ENCODE measurements around the gene DOK5. TPM values are rescaled to one million over a fixed set of nuclear protein-coding genes. Genes with fewer than 3 reads are reported as not detected.

Gene DOK5
- total and polyA plus RNA-seq, 12 donors, result 0.29 to 2.0 (median 1.2) TPM; not detected in 1

DNA sequence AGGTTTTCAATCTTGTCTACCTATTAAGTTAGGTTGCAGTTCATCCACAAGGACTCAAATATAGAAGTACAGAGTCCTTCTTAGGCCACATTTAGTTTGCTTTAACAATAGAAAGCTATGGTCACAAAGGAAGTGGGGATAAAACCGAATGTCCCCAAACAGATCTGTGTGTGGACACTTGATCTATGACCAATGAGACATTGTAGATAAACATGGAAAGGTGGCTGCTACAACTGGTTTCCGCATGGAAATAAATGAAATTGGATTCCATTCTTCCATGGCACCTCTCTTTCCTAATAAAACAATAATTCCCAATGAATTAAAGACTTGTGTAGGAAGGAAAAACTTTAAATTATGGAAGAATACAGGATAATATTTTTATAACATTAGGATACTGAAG, 20.4 kb upstream of the DOK5 start:
- Histone ChIP-seq H3K4me3 (no peak overlapping the region), H3K4me1 (replicated peaks in 1 of 2) (no peaks in the 10 kb centered on the region), H3K27ac (no peak overlapping the region), H3K27me3 (no peaks in the 10 kb centered on the region), H3K36me3 (replicated peaks in 1 of 2) (no peaks in the 10 kb centered on the region), H3K9me3 (replicated peaks in 1 of 3) (no peaks in the 10 kb centered on the region)
- TF ChIP-seq, protein P1, sequence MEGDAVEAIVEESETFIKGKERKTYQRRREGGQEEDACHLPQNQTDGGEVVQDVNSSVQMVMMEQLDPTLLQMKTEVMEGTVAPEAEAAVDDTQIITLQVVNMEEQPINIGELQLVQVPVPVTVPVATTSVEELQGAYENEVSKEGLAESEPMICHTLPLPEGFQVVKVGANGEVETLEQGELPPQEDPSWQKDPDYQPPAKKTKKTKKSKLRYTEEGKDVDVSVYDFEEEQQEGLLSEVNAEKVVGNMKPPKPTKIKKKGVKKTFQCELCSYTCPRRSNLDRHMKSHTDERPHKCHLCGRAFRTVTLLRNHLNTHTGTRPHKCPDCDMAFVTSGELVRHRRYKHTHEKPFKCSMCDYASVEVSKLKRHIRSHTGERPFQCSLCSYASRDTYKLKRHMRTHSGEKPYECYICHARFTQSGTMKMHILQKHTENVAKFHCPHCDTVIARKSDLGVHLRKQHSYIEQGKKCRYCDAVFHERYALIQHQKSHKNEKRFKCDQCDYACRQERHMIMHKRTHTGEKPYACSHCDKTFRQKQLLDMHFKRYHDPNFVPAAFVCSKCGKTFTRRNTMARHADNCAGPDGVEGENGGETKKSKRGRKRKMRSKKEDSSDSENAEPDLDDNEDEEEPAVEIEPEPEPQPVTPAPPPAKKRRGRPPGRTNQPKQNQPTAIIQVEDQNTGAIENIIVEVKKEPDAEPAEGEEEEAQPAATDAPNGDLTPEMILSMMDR (IDR thresholded peaks at IDR 0.05), result no peak
- TF ChIP-seq POLR2A (IDR thresholded peaks at IDR 0.05), result no peak
- WGBS, 4 donors, result 58 to 86% (median 70%) methylated on average over 2 of the region's 2 CpGs
- intact Hi-C loops (cut with DNase I), result no loop called here
- DNase-seq, result no peak

DNA sequence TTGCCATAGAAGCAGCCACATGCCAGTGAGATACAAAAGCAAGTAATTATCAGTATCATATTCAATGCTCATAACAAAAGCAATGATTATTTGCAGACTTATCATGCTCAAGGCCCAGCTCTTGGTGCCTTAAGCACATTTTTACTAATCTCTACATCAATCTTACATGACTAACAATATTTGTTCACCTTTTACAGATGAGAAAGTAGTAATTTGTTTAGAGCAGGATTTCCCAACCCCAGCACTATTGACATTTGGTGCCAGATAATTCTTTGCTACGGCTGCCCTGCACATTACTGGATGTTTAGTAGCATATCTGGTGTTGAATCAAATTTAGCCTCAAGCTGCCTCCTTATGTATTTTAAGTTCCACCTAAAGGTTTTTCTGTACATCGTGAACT, 19.0 kb upstream of the DOK5 start:
- no peak overlapping the region for H3K4me3 ChIP-seq
- no peak for DNase-seq
- TF ChIP-seq POLR2A (IDR thresholded peaks at IDR 0.05), result no peak
- TF ChIP-seq, protein P1 (IDR thresholded peaks at IDR 0.05), result no peak
- H3K27ac ChIP-seq, result no peak overlapping the region
- intact Hi-C loops (cut with DNase I), result no loop called here
- no peaks in the 10 kb centered on the region for H3K36me3 ChIP-seq (replicated peaks in 1 of 2)
- no peaks in the 10 kb centered on the region for H3K9me3 ChIP-seq (replicated peaks in 1 of 3)
- H3K27me3 ChIP-seq, result no peaks in the 10 kb centered on the region
- no peaks in the 10 kb centered on the region for H3K4me1 ChIP-seq (replicated peaks in 1 of 2)
- 81 to 85% (median 84%) methylated on average over 2 of the region's 2 CpGs for WGBS, 4 donors

DNA sequence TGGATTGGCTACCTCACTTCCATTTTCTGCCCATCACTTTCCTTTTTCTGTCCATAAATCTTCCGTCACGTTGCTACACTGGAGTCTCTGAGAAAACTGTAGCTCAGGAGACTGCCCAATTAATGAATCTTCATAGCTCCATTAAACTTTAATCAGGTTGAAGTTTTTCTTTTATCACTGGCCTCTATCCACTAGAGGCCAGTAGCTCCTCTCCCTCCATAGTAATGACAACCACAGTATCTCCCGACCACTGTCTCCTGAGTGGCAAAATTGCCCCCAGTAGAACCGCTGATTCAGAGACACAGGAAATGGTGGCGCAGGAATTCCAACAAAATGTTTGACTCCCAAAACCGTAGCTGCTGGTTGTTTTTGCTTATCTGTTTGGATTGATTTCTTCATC, 18.4 kb upstream of the DOK5 start:
- H3K9me3 ChIP-seq (replicated peaks in 1 of 3), result no peaks in the 10 kb centered on the region
- intact Hi-C loops (cut with DNase I), result no loop called here
- H3K4me1 ChIP-seq (replicated peaks in 1 of 2), result no peaks in the 10 kb centered on the region
- TF ChIP-seq, protein P1 (IDR thresholded peaks at IDR 0.05), result no peak
- TF ChIP-seq POLR2A (IDR thresholded peaks at IDR 0.05), result no peak
- no peak for DNase-seq
- no peaks in the 10 kb centered on the region for H3K36me3 ChIP-seq (replicated peaks in 1 of 2)
- WGBS, 4 donors, result 57 to 72% (median 68%) methylated on average over 6 of the region's 6 CpGs
- no peaks in the 10 kb centered on the region for H3K27me3 ChIP-seq
- H3K4me3 ChIP-seq, result no peak overlapping the region
- no peak overlapping the region for H3K27ac ChIP-seq

DNA sequence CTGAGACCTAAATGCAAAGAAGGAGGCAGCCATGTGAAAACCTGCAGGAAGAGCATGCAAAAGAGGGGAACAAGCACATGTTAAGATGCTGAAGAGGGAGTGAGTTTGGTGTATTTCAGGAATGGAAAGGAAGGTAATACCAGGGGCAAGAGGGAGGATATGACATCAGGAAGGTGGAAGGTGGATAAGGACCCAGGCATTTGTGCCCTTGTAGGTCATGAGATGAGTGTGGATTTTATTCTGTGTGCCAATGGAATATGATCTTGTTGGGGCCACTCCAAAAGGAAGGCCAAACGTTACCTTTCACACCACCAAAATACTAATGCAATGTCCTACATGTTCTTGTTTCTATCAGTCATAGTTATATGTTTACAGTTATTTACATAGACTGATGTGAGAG, 17.2 kb upstream of the DOK5 start:
- Histone ChIP-seq H3K36me3 (replicated peaks in 1 of 2) (no peaks in the 10 kb centered on the region), H3K4me3 (no peak overlapping the region), H3K27ac (no peak overlapping the region), H3K9me3 (replicated peaks in 1 of 3) (no peaks in the 10 kb centered on the region), H3K4me1 (replicated peaks in 1 of 2) (no peaks in the 10 kb centered on the region), H3K27me3 (no peaks in the 10 kb centered on the region)
- intact Hi-C loops (cut with DNase I), result no loop called here
- no peak for TF ChIP-seq POLR2A (IDR thresholded peaks at IDR 0.05)
- TF ChIP-seq, protein P1 (IDR thresholded peaks at IDR 0.05), result no peak
- no peak for DNase-seq
- 59 to 89% (median 66%) methylated on average over 1 of the region's 1 CpG for WGBS, 4 donors

All from adrenal gland (tissue), 12 donors.